LNCaP clone FGC (cell line): ENCODE data around the gene SLC9A1.

Source experiments
- DNase-seq: peaks from one replicate; pipeline ENCODE4 v3.0.0-alpha.2; 2011; ENCODE audit warnings: low read depth
- H3K4me3 ChIP-seq: 2 replicates; pipeline ENCODE4 v1.5.1; 2011; ENCODE audit warnings: mild to moderate bottlenecking, low read depth, low read length, control low read depth
- CTCF ChIP-seq: IDR thresholded peaks from 2 replicates; pipeline ENCODE4 v1.5.1; 2012; ENCODE audit warnings: mild to moderate bottlenecking; ENCODE audit not compliant: control insufficient read depth, insufficient read depth; ENCODE audit errors: extremely low read depth

Gene SLC9A1

GRCh38 chr1:27057389-27057788, 97.5 kb downstream of the SLC9A1 start:
- DNase-seq: no peak
- no peak for TF ChIP-seq CTCF
- no peak overlapping the region for H3K4me3 ChIP-seq

GRCh38 chr1:27053977-27054753, 100.8 kb downstream of the SLC9A1 start:
- no peak for DNase-seq
- no peak overlapping the region for H3K4me3 ChIP-seq
- TF ChIP-seq CTCF: no peak

- no peak overlapping the region for H3K4me3 ChIP-seq
- DNase-seq: no peak
- TF ChIP-seq CTCF: no peak
Observed at GRCh38 chr1:27052527-27052926, 102.4 kb downstream of the SLC9A1 start.

GRCh38 chr1:27049607-27050006, 105.3 kb downstream of the SLC9A1 start:
- DNase-seq: no peak
- no peak overlapping the region for H3K4me3 ChIP-seq
- no peak for TF ChIP-seq CTCF

- H3K4me3 ChIP-seq: no peak overlapping the region
- DNase-seq: no peak
- no peak for TF ChIP-seq CTCF
Observed at GRCh38 chr1:27049100-27049499, 105.8 kb downstream of the SLC9A1 start.
